Nucleus accumbens (tissue), 56 donors: Measurements from ENCODE around the gene KIAA1755.
A peak's percentile ranks its signal among the peaks of the same experiment; 100 is the strongest.

Source experiments
- DNase-seq, 56 donors: peaks; one replicate each; lab custom pipeline; 2025; lab: John Stamatoyannopoulos, UW

Gene KIAA1755

DNA sequence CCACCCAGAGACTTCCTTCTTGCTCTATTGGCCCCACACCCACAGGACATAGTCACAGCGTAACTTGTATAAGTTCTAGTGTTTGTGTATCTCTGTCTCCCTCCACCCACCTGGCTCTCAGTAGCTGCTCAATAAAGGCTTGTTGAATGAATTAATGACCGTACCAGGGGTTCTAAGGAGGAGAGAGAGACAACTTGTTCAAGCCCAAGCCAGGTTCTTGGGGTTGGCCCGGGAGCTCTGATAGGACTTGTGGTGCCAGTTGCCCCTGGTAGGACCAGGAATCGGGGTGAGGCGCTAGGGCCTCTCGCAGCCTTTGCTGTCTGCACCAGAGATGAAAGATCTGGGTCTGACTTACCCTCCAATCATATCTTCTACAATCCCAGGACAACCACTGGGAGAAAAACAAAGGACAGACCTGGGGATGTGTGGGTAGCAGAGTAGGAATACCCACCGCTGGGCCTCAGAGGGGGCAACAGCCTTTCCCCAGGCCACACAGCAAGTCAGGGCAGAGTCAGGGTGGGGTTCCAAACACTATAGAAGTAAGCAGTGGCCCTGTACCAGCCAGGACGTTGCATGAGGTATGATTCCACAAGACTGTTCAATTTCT is 90.2 kb downstream of the KIAA1755 start:
- no peak for DNase-seq

DNA sequence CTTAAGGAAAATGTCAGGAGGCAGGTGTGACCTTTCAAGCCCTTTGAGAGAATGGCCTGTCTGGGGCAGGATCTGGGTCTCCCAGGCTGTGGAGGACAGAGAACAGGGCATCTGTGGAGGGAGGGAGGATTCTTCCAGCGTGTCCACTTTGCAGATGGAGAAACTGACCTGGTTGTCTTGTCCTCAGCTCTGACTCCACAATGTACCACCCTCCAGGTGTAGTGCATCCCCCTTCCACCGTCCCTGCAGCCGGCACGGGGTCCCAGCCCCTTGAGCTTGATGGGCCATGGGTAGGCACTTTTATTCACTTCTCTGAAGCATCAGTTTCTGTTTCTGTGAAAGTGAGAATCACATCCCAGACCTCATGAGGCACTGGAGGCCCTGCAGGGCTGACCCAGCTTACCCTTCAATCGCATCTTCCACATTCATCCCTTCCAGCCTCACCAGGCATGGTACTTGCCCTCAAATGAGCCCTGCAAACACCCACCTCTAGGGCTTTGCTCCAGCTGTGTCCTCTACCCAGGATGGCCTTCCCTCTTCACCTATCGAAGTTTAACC is 90.8 kb downstream of the KIAA1755 start:
- DNase-seq = no peak

DNA sequence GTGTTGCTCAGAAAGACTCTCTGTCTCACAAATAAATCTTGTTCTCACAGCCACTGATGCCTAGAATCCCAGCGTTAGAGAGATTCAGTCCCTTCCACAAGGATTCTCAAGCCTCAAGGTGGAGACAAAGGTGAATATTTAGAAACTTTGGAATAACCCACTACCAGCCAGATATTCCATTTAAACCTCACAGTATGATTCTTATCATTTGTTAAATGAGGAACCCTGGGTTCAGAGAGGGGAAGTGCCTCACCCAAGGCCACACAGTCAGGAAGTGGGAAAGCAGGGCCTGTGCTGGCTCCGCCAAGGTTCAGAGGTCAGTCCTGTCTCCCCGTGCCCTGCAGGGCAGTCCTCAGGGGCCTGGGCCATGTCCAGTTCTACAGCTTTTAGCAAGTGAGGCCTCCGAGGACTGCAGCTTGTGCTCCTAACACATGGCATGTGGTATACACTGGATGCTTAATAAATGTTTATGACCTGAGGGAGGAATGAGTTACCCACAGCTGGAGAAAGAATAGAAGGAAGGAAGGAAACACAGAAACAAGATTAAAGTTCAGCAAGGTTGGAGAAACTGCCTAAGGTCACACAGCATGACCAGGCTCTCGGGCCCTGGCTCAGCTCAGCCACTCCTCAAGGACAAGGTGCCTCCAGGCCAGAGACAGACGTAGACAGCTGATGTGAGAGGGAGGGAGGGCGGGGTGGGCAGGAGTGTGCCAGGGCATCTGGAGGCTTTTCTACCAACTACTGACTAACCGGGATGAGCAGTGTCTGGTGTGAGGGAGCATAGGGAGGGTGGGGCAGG is 91.5 kb downstream of the KIAA1755 start:
- DNase-seq = no peak

DNA sequence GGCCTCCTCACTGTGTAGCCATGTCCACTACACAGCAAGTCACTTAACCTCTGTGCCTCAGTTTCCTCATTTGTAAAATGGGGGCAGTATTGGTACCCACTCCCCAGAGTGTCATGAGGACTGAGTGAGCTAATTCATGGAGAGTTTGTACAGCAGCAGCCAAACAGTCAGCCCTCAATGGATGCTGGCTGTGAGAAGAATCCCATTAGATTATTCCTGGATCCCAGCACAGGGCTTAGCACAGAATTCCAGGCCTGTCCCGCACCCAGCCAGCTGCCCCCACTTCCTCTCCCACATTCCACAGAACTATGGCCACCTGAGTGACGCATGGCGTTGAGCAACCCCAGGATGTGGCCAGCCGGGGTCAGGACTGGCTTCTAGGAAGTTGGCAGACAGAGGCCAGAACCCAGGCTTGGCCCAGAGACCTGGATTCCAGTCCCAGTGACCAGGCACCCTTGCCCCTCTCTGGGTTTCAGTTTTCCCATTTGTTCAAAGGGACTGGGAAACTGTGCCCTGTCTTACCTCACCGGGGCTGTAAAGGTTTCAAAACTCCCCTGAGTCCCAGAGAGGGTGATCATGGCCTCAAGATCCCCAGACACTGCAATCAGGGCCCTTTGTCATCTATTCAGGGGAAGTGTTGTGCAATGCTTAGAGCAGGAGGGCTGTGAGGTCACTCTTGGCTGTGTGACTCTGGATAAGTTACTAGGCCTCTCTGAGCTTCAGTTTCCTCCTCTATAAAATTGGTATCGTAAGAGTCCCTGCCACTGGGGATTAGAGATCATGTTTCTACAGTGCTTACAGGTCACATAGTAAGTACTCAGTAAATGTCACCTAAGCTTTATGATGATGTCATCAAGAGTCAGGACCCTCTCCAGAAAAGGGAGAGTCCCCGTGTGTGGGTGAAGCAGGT is 92.4 kb downstream of the KIAA1755 start:
- DNase-seq = no peak

DNA sequence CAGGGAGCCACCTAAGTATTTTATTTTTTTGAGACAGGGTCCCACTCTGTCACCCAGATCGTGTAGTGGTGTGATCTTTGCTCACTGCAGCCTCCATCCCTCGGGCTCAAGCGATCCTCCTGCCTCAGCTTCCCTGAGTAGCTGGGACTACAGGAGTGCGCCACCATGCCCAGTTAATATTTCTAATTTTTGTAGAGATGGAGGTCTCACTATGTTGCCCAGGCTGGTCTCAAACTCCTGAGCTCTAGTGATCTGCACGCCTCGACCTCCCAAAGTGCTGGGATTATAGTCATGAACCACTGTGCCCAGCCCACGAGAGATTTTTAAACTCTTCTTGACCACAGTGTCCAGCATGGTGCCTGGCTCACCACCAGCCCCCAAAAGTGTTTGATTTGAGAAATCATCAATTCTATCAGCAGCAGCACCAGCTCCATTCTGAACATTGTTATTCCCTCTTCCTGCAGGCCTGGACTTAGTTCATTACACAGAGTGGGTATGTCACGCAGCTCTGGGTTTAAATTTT is 93.1 kb downstream of the KIAA1755 start:
- DNase-seq = no peak

DNA sequence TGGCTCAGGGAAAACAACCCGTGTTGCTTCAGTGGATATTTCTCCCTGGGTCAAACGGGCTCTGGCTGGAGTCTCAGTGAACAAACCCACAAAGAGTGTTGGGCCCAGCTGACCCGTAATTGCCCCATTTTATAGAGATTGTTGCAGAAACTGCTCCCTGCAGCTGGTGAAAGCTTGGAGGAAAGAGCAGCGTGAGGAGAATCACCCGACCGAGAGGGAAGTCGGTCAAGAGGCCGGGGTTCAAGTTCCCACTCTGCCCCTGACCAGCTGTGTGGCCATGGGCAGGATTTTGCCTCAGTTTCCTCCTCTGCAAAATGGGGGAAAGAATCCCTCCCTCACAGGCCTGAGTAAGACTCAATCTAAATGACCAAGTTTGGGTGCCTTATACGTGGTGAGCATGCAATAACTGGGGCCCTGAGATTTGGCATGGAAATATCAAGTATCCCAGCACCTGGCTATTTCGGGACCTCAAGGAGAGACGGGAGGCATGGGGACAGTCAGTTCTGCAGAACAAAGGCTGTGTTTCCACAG is 93.8 kb downstream of the KIAA1755 start:
- no peak for DNase-seq

DNA sequence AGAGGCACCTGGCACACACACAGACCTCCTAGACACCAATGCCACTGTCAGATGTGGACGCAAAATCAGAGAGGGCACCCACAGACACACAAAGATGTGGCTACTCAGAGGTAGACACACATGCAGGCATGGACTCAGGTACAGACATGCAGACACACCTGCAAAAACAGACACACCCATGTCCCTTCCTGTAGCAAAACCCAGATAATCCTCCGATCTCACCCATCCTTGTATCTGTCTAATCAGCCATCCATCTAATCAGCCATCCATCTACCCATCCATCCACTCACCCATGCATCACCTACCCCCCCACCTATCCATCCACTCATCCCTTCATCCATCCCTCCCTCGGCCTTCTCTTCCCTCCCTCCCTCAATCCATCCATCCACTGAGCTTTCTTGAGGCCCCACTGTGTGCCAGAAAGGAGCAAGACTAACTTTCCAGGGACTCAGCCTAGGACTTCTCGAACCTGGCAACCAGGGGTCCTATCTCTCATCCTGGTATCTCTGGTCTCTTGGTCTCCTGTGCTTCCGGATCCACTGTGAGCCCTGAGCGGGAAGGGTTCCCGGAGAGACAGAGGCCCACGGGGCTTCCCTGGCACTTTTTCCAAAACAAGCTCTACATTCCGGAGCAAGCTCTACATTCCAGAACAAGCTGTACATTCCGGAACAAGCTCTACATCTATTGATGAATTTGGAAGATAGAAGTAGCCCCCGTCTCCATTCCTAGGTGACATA is 94.4 kb downstream of the KIAA1755 start:
- DNase-seq = no peak

DNA sequence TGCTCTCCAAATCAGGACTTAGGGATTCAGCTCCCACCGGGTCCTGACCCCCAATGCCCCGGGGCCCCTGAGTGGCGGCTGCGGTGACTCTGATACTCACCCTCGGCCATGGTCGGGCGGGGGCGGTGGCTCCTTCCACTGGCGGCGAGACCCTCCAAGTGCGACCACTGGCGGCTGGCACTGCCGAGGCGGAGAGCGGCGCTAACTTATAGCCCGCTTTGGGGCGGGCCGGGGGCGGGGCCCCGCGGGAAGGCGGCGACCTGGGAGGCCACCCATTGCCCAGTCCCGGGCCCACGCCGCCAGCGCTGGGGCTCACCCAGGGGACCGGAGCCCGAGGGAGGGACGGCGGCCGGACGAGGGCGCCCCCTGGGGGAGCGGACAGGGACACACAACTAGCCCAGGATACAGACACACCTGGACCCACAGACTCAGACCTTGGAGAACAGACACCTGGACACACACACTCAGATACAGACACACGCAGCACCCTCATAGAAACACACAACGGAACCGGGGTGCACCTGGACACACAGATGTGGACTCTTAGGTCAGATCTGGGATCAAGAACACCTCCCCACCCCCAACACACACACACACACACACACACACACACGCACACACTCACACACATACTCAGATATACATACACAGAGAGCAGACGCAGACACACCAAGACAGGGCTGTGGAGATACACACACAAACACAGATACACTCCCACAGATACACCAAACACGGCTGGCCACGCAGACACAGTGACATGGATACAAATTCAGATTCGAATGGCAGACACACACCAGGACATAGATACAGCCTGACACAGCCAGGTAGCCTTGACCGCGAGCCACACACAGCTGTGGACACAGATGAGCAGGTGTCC is 95.2 kb downstream of the KIAA1755 start, which contains the start of gene TGM2:
TGM2 (minus strand) TSS at position 182 of the 877 bp plus-strand sequence; CDS start at position 110, 72 bp downstream.
- peak in 9 of 56 donors; percentile 3 to 49 (median 8) for DNase-seq

DNA sequence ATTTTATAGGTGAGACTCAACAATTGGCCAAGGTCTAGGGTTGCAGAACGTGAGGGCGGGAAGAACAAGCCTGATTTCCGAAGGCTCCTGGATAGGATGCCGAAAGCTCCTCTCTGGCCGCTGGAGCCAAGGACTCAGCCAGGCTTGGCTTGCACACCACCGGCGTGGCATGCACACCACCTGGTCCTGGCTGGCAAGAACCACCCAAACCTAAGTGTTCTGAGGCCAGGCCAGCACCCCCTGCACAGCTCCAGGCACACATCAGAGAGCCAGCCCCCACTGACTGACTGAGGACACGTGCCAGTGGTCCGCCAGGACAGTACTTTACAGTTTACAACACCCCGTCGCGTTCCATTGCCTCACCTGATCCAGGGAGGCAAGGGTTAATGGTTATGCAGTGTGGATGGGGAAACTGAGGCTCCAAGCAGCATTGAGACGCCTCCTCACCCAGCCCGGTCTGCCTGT is 95.9 kb downstream of the KIAA1755 start:
- DNase-seq = no peak

DNA sequence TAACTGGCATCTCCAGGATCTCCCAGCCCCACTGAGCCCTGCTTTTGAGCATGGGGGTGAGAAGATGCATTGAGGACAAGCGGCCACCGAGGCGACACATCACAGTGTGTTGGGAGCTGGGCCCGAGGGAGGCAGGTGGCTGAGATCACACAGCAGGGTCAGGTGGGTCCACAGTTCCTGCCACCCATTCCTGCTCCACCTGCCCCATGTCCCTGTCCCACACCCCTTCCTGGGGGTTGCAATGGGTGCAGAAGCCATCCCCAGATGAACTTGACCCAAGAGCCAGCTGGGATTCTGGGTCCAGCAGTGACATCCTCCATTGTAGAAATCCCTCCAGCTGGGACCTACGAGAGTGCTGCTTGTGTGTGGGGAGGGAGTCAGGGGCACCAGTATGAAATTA is 96.5 kb downstream of the KIAA1755 start:
- DNase-seq = no peak

DNA sequence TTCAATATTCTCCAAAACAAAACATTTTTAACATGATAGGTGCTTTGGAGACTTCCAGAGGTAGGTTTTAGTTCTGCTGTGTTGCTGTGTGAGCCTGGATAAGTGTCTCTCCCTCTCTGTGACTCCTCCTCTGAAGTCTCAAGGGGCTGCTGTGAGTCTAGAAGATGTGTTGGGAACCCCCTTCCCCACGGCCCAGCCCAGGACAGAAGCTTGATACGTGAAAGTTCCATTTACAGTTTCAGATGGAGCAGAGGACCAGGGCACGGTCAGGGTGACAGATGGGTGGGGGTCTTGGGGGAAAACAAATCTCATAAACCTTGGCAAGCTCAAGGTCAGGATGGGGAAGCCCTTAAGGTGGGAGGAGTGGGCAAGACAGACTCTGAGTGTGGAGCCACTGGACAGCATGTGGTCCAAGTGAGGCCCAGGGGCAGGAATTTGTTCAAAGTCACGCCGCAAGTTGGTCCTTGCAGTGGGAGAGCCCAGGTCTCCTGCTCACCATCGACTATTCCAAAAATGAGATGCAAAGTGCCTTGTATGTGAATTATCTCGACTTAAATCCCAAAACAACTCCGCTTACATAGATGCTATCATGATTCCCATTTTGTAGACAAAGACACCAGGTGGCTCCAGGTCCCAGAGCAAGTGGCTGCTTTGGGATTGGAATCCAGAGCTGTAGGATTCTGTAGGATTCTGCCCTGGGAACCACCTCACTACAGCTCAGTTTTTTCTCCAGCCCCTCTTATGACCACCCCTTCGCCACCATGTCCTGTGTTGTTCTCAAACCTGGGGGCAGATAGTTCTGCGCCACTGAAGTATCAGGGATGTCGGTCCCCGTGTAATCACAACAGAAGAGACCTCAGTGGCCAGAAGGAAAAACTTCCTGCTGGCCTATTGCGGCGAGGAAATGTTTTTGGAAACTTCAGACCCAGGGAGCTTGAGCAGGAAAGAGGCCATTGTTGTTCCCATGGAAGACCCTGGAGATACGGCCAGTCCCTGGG is 97.4 kb downstream of the KIAA1755 start:
- no peak for DNase-seq

DNA sequence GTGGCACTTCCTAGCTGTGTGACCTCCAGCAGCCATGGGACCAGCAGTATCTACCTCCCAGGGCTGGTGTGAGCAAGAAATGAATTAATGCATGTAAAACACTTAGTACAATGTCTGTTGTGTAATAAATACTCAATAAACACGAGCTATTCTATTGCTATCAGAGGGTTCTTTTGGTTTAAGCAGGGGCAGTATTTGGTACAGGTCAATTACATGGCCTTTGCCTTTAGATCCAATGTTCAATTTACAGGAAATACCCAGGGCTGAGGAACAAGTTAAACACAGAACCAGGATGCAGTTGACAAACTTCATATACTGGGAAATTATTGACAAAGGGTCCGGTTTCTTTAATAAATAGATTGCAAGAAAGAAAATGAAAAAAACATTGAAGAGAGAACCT is 98.4 kb downstream of the KIAA1755 start:
- no peak for DNase-seq

DNA sequence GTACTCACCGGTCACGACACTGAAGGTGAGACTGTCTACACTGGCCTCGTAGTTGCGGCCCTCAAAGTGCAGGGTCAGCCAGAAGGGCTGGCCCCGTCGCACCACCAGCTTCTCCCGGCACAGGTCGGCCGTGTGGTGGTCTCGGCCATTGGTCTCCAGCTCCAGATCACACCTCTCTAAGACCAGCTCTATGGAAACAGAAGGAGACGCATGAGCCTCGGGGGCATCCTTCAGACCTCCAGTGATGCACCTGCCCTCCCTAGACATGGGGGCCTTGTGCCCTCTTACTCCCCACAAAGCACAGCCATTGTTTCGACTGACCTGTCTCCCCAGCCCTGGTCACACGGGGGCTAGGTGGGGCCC is 99.1 kb downstream of the KIAA1755 start:
- DNase-seq = no peak
